Ovary (tissue), 3 donors: ENCODE measurements around the gene SLC25A30.

Experiments
- CTCF ChIP-seq, 3 donors: fragments of 450-650 bp in 2 of 3; fragments of 200-600 bp in 1 of 3; IDR thresholded peaks; one replicate each; pipeline versions ENCODE4 v1.5.1 to v1.8.0; 2016 to 2022; ENCODE audit warnings: antibody characterized with exemption in 3 of 3, mild to moderate bottlenecking in 1 of 3
- EP300 ChIP-seq: sonication (generic); formaldehyde crosslinking; IDR thresholded peaks from one replicate; pipeline ENCODE4 v1.6.1; 2017; ENCODE audit warnings: antibody characterized with exemption
- POLR2A ChIP-seq: fragments of 450-650 bp; IDR thresholded peaks from one replicate; pipeline ENCODE4 v1.6.1; 2017; ENCODE audit warnings: antibody characterized with exemption, mild to moderate bottlenecking, moderate library complexity
- donor health status: DM: no; HTN: no; CAD: no.

- no peak for TF ChIP-seq CTCF (IDR thresholded peaks at IDR 0.05)
- TF ChIP-seq POLR2A = no peak
- no peak for TF ChIP-seq EP300
Observed at GRCh38 chr13:45391926-45392325, 26.2 kb downstream of the SLC25A30 start.
